Ureter (tissue), 1 donor: ENCODE data around the gene PRKCD. TPM values are rescaled to one million over a fixed set of nuclear protein-coding genes. Genes with fewer than 3 reads are reported as not detected.

Source experiments
- DNase-seq: peaks from one replicate; pipeline ENCODE4 v3.0.0-alpha.2; 2020; ENCODE audit warnings: low spot score
- total RNA-seq: library from RNA; stranded (reverse); gene quantifications from one replicate; pipeline ENCODE4 v1.2.4, GENCODE V29; 2023
- donor health status: DM: yes; HTN: yes; CAD: no.

PRKCD gene
- total RNA-seq, 1 donor from 2014 or later, result 82.2 TPM

DNA sequence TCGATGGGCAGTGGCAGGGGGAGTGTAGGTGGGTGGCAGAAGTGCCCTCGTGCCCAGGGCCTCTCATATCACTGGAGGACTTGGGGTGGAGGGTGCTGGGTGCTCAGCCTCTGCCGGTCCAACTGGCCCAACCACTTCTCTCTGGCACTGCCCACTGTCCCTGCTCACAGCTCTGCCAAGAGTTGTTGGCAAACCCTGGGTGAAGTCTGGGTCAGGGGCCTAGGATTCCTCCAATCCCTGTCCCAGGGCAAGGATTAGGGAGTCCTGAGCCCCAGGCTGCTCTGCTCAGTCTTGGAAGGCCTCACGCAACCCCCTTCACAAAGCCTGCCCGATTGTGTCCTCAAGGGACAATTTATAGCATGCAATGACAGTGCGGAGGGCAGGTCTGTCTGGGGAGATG lies 5.2 kb upstream of the PRKCD start:
- peak; percentile 86 for DNase-seq

GRCh38 chr3:53156368-53156834 lies 4.6 kb upstream of the PRKCD start:
- DNase-seq, result peak; percentile 72

GRCh38 chr3:53157974-53158580 lies 2.9 kb upstream of the PRKCD start:
- DNase-seq, result no peak

- DNase-seq, result no peak
Measured at GRCh38 chr3:53158765-53159155, 2.2 kb upstream of the PRKCD start.

- no peak for DNase-seq
Measured at GRCh38 chr3:53159156-53160060, 1.6 kb upstream of the PRKCD start.

GRCh38 chr3:53160061-53160659 lies 849 bp upstream of the PRKCD start:
- DNase-seq, result no peak

DNA sequence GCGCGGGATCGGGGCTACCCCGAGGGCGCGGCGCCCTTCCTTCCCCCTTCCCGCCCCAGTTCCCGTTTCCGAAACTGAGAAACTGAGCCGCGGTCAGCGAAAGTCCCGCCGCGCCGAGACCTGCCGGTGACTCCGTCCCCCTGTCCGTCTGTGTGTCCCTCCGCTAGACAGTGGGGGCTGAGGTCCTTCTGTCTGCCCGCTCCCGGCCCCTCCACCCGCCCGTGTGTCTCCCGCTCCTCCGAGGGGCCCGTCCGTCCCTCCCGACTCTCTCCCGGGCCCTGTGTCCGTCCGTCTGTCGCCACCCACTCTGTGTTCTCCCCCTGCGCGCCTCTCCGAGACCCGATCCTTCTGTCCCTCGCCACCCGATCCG lies 426 bp downstream of the PRKCD start:
- DNase-seq, result no peak

- DNase-seq, result no peak
Measured at GRCh38 chr3:53161820-53162671, 1.0 kb downstream of the PRKCD start.

GRCh38 chr3:53162672-53163443 lies 1.8 kb downstream of the PRKCD start:
- DNase-seq, result no peak

DNA sequence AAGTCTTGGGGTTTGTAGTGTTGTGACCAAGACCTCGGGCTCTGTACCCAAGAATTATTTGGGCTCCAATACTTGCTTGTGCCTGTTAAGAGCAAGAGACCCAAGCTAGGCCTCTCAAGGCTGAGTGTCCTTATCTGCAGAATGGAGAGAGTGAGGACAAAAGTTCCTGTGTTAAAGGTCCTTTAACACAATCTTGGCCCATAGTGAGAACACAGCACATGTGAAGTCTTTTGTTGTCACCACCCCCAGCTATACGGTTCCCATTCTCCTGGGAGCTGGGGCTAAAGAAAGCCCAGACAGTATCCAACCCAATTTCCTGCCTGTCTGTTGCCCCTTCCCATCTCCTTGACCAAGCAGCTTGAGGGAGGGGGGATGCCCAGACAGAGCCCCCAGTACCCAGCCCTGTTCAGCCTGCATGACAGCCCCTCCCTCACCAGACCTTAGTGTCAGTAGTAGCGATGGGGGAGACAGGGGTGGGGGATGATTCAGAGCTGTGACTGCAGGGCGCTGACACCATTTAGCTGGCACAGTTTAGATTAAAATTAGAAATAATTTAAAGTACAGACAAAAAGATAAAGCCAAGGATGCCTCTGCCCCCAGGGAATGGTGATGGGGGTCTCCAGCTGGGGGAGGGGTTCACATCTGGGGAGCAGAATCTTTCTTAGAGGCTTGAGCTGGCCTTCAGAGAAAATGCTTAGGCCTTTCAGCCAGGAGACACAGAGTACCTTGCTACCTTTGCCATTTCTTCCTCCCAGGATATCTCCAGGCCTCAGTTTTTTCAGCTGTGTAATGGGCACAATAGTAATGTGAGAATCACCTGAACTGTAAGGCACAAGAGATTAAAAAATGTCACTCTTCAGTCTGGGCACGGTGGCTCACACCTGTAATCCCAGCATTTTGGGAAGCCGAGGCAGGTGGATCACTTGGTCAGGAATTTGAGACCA lies 2.7 kb downstream of the PRKCD start:
- DNase-seq, result no peak

DNA sequence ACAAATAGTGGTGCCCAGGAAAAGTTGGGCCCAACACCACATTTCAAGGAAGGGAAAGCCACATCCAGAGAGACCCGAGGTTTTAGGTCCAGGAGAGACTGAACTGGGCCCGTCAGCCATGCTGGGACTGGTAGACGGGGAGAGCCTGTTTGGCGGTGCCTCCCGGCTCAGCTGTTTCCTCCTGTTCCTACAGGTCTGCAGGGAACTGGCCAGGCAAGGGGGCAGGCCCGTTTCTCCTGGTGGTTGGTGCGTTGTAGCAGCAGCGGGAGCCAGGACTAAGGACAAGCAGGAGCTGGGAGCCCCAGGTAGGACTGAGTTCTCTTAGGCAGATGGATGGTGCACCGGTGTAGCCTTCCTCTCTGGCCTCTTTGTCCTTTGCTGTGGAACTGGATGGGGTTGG lies 3.9 kb downstream of the PRKCD start:
- DNase-seq, result peak; percentile 71

DNA sequence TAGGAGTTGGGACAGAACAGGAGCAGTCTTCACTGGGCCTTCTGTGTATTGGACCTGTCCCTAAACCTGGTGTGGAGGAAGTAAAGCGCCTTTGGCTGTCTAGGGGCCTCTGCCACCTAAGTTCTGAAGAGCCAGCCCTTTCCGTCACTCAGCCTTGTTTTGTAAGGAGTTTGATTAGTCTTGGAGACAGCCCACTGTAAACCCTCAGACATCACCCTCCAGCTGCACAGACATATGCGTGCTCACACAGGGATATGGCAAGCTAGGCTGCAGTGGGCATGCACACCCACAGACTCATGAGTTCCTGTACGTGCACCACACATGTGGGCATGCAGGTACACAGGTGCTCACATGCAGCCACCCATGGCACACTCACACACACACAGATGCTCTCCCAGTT lies 5.2 kb downstream of the PRKCD start:
- no peak for DNase-seq

- DNase-seq, result peak; percentile 68
Measured at GRCh38 chr3:53166781-53167291, 5.8 kb downstream of the PRKCD start.

DNA sequence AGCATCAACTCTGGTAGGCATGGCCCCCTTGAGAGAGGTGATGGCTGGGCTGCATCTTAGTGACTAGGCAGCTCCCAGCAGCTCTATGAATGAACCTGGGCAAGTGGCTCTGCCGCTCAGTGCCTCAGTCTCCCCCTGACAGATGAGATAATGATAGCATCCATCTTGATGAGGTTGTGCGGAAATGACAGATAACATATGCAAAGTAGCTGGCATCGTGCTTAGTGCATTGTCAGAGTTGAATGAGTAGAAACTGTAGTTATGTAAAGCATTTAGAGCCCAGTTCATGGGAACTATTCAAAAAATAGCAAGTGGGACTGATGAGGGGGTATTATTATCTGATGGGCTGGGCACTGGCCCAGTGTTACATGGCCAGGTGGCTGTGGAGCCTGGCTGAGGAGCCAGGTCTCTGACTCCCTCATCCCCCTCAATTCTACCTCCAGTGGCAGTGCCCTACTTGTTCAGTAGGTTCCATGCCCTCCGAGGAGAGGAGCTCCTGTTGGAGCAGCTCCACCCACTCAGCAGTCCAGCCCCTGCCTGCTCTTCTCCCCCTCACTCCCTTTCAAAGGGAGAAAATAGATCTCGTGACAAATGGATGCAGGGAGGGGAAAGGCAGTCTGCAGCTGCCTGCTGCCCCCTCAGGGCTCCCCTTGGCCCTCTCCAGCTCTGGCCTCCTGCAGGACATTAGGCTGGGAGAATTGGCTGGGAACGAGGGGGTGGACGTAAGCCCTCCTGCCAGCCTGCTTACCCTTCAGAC lies 6.6 kb downstream of the PRKCD start:
- no peak for DNase-seq

- no peak for DNase-seq
Measured at GRCh38 chr3:53168175-53168923, 7.3 kb downstream of the PRKCD start.

- peak; percentile 66 for DNase-seq
Measured at GRCh38 chr3:53169045-53169831, 8.2 kb downstream of the PRKCD start.

DNA sequence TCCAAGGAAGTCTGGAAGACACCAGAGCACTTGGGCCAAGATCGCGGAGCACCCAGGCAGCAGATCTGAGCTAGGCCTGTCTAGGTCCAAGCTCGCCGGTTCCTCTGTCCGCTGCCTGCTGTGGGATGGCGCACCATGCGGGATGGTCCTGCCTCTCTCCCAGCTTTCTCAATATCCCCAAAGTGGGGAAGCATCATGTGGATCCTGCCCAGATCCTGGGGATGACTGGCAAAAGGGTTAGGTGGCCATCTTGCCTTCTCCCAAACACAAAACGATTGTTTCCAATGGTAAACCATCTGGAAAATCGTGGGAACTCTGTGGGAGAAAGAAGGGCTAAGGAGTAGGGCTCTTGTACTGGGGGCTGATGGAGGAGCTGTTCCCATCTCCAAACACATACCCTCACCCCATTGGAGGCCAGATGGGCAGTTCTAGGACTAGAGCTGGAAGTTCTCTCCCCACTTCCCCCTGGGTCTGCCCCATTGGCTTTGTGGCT lies 8.9 kb downstream of the PRKCD start:
- DNase-seq, result no peak
